AG09309 (cell line): ENCODE data around the gene FAM47E.

Source experiments
- DNase-seq: peaks from one replicate; pipeline ENCODE4 v3.0.0-alpha.2; 2010; ENCODE audit warnings: low read depth
- H3K4me3 ChIP-seq: 2 replicates; pipeline ENCODE4 v1.5.1; 2011; ENCODE audit warnings: mild to moderate bottlenecking, low read depth, low read length, moderate library complexity; ENCODE audit not compliant: control insufficient read depth
- CTCF ChIP-seq: IDR thresholded peaks from 2 replicates; pipeline ENCODE4 v1.5.1; 2011; ENCODE audit warnings: mild to moderate bottlenecking, low read depth, low read length, inconsistent platforms; ENCODE audit not compliant: insufficient read depth, control insufficient read depth; ENCODE audit errors: missing control alignments

The FAM47E gene

GRCh38 chr4:76265631-76266218, 14.2 kb downstream of the FAM47E start:
- TF ChIP-seq CTCF: no peak
- DNase-seq: no peak
- H3K4me3 ChIP-seq: no peak overlapping the region

- no peak for TF ChIP-seq CTCF
- no peak for DNase-seq
- no peak overlapping the region for H3K4me3 ChIP-seq
Measured at GRCh38 chr4:76266627-76267026, 15.1 kb downstream of the FAM47E start.

GRCh38 chr4:76267811-76268210, 16.3 kb downstream of the FAM47E start:
- no peak for TF ChIP-seq CTCF
- DNase-seq: no peak
- H3K4me3 ChIP-seq: no peak overlapping the region

GRCh38 chr4:76270244-76271175, 19.0 kb downstream of the FAM47E start:
- H3K4me3 ChIP-seq: no peak overlapping the region
- no peak for DNase-seq
- no peak for TF ChIP-seq CTCF

- no peak for TF ChIP-seq CTCF
- H3K4me3 ChIP-seq: no peak overlapping the region
Measured at GRCh38 chr4:76271248-76271647, 19.7 kb downstream of the FAM47E start.

GRCh38 chr4:76272073-76272472, 20.6 kb downstream of the FAM47E start:
- no peak for DNase-seq
- TF ChIP-seq CTCF: no peak
- H3K4me3 ChIP-seq: no peak overlapping the region

More at GRCh38 chr4:76271248-76271647, 19.7 kb downstream of the FAM47E start:
- no peak for DNase-seq
